Bronchial epithelial cell (primary cell): Measurements from ENCODE around the gene EIF2B2. TPM values are rescaled to one million over a fixed set of nuclear protein-coding genes. Genes with fewer than 3 reads are reported as not detected.

ENCODE experiments used
- DNase-seq: peaks from one replicate; pipeline ENCODE4 v3.0.0-alpha.2; 2010; ENCODE audit warnings: low read depth
- FAIRE-seq: peaks from 2 replicates; lab custom pipeline; 2011; peaks lifted over from hg19 to GRCh38; lab: Jason Lieb, UNC
- H3K27me3 ChIP-seq: 2 replicates; pipeline ENCODE4 v1.5.1; 2011; ENCODE audit warnings: low read length; ENCODE audit not compliant: control insufficient read depth, insufficient read depth
- H3K36me3 ChIP-seq: 2 replicates; pipeline ENCODE4 v1.5.1; 2011; ENCODE audit warnings: low read length; ENCODE audit not compliant: control insufficient read depth, insufficient read depth
- H3K4me3 ChIP-seq: 2 replicates; pipeline ENCODE4 v1.5.1; 2011; ENCODE audit warnings: mild to moderate bottlenecking, low read depth, low read length, control low read depth
- total RNA-seq: library from RNA; depleted of rRNA; stranded (reverse); fragments of >200 nt; gene quantifications from 2 replicates; pipeline ENCODE4 v1.2.1, GENCODE V29; 2014
- TF ChIP-seq, protein P1 (sequence below): IDR thresholded peaks from 2 replicates; pipeline ENCODE4 v1.5.1; 2011; ENCODE audit warnings: mild to moderate bottlenecking, moderate library complexity, low read length, control low read depth, inconsistent platforms; ENCODE audit not compliant: insufficient read depth, severe bottlenecking

The EIF2B2 gene
- total RNA-seq, 1 donor from 2014 or later: 60.6 TPM

- Histone ChIP-seq H3K4me3 (no peak overlapping the region), H3K27me3 (no peaks in the 10 kb centered on the region), H3K36me3 (no peaks in the 10 kb centered on the region)
- DNase-seq (no peak), FAIRE-seq (no peak)
- TF ChIP-seq, protein P1, sequence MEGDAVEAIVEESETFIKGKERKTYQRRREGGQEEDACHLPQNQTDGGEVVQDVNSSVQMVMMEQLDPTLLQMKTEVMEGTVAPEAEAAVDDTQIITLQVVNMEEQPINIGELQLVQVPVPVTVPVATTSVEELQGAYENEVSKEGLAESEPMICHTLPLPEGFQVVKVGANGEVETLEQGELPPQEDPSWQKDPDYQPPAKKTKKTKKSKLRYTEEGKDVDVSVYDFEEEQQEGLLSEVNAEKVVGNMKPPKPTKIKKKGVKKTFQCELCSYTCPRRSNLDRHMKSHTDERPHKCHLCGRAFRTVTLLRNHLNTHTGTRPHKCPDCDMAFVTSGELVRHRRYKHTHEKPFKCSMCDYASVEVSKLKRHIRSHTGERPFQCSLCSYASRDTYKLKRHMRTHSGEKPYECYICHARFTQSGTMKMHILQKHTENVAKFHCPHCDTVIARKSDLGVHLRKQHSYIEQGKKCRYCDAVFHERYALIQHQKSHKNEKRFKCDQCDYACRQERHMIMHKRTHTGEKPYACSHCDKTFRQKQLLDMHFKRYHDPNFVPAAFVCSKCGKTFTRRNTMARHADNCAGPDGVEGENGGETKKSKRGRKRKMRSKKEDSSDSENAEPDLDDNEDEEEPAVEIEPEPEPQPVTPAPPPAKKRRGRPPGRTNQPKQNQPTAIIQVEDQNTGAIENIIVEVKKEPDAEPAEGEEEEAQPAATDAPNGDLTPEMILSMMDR: no peak
Measured at GRCh38 chr14:75049136-75049535, 46.4 kb downstream of the EIF2B2 start.

DNA sequence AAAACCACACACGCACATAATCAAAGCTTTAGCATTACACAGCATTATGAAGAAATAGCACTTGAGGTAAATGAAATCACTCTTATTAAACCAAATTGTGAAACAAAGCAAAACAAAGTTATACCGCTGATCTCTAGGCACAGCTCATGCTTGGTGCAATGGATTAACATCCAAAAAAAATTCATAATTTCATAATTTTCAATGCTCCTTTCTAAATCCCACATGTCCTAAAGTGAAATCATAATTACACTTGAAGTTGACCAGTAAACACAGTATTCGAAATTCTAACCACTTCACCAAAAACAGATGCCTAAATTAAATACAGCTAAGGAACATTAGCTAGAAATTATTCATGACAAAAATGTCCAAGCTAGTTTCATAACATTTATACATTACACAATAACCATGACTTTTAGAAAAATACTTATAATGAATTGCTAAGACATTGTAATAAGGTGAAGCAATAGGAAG, 47.0 kb downstream of the EIF2B2 start:
- FAIRE-seq: no peak
- H3K27me3 ChIP-seq: no peaks in the 10 kb centered on the region
- TF ChIP-seq, protein P1: no peak
- no peaks in the 10 kb centered on the region for H3K36me3 ChIP-seq
- no peak for DNase-seq
- H3K4me3 ChIP-seq: no peak overlapping the region

- FAIRE-seq: no peak
- DNase-seq: peak; percentile 62
- TF ChIP-seq, protein P1: no peak
- Histone ChIP-seq H3K27me3 (no peaks in the 10 kb centered on the region), H3K36me3 (no peaks in the 10 kb centered on the region), H3K4me3 (peak within 1 kb of the TSS; percentile 41)
Measured at GRCh38 chr14:75050852-75051555, 48.3 kb downstream of the EIF2B2 start, which contains the start of gene MLH3. Gene MLH3, minus strand, starts transcription at chr14:75051467. Its CDS starts 1,812 bp downstream, at chr14:75049655.

GRCh38 chr14:75051556-75051899, 48.8 kb downstream of the EIF2B2 start:
- Histone ChIP-seq H3K4me3 (peak overlapping the region; percentile 41), H3K36me3 (no peaks in the 10 kb centered on the region), H3K27me3 (no peaks in the 10 kb centered on the region)
- DNase-seq (no peak), FAIRE-seq (no peak)
- TF ChIP-seq, protein P1: no peak

- Histone ChIP-seq H3K27me3 (no peaks in the 10 kb centered on the region), H3K4me3 (no peak overlapping the region), H3K36me3 (no peaks in the 10 kb centered on the region)
- FAIRE-seq (no peak), DNase-seq (no peak)
- TF ChIP-seq, protein P1: no peak
Measured at GRCh38 chr14:75053396-75054291, 50.9 kb downstream of the EIF2B2 start.
